Measurements from ENCODE around the gene IL15RA. TPM values are rescaled to one million over a fixed set of nuclear protein-coding genes. Genes with fewer than 3 reads are reported as not detected.

Gene IL15RA
- total and polyA plus RNA-seq, 10 of the 15 experiments (the other 5 are each of a cell fraction or from before 2014, with no cell fraction given) = 2.0 to 14.8 (median 12.1) TPM

GRCh38 chr10:5944389-5945189 is 32.8 kb downstream of the IL15RA start (continued):
- TF ChIP-seq, protein P1, sequence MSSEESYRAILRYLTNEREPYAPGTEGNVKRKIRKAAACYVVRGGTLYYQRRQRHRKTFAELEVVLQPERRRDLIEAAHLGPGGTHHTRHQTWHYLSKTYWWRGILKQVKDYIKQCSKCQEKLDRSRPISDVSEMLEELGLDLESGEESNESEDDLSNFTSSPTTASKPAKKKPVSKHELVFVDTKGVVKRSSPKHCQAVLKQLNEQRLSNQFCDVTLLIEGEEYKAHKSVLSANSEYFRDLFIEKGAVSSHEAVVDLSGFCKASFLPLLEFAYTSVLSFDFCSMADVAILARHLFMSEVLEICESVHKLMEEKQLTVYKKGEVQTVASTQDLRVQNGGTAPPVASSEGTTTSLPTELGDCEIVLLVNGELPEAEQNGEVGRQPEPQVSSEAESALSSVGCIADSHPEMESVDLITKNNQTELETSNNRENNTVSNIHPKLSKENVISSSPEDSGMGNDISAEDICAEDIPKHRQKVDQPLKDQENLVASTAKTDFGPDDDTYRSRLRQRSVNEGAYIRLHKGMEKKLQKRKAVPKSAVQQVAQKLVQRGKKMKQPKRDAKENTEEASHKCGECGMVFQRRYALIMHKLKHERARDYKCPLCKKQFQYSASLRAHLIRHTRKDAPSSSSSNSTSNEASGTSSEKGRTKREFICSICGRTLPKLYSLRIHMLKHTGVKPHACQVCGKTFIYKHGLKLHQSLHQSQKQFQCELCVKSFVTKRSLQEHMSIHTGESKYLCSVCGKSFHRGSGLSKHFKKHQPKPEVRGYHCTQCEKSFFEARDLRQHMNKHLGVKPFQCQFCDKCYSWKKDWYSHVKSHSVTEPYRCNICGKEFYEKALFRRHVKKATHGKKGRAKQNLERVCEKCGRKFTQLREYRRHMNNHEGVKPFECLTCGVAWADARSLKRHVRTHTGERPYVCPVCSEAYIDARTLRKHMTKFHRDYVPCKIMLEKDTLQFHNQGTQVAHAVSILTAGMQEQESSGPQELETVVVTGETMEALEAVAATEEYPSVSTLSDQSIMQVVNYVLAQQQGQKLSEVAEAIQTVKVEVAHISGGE (CRISPR knock-in tag; IDR thresholded peaks at IDR 0.05) = no peak
- TF ChIP-seq PKNOX1 (IDR thresholded peaks at IDR 0.05) (no peak), KAT2A (conservative IDR thresholded peaks at IDR 0.05; ENCODE audit: control insufficient read depth, low read depth, low read length) (no peak), ZNF687 (IDR thresholded peaks at IDR 0.05) (no peak), MLLT1 (IDR thresholded peaks at IDR 0.05) (no peak), ELK1 (IDR thresholded peaks at IDR 0.05; ENCODE audit: low read depth, low read length) (no peak), TARDBP (IDR thresholded peaks at IDR 0.05; ENCODE audit: borderline replicate concordance) (no peak)
- TF ChIP-seq, protein P2, sequence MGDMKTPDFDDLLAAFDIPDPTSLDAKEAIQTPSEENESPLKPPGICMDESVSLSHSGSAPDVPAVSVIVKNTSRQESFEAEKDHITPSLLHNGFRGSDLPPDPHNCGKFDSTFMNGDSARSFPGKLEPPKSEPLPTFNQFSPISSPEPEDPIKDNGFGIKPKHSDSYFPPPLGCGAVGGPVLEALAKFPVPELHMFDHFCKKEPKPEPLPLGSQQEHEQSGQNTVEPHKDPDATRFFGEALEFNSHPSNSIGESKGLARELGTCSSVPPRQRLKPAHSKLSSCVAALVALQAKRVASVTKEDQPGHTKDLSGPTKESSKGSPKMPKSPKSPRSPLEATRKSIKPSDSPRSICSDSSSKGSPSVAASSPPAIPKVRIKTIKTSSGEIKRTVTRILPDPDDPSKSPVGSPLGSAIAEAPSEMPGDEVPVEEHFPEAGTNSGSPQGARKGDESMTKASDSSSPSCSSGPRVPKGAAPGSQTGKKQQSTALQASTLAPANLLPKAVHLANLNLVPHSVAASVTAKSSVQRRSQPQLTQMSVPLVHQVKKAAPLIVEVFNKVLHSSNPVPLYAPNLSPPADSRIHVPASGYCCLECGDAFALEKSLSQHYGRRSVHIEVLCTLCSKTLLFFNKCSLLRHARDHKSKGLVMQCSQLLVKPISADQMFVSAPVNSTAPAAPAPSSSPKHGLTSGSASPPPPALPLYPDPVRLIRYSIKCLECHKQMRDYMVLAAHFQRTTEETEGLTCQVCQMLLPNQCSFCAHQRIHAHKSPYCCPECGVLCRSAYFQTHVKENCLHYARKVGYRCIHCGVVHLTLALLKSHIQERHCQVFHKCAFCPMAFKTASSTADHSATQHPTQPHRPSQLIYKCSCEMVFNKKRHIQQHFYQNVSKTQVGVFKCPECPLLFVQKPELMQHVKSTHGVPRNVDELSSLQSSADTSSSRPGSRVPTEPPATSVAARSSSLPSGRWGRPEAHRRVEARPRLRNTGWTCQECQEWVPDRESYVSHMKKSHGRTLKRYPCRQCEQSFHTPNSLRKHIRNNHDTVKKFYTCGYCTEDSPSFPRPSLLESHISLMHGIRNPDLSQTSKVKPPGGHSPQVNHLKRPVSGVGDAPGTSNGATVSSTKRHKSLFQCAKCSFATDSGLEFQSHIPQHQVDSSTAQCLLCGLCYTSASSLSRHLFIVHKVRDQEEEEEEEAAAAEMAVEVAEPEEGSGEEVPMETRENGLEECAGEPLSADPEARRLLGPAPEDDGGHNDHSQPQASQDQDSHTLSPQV (IDR thresholded peaks at IDR 0.05) = no peak

All from GM12878 (cell line).